Hepatocyte (in vitro differentiated cells): ENCODE results near the gene DGKZ.

Source experiments
- CTCF ChIP-seq: fragments of 200-600 bp; sonication (generic); IDR thresholded peaks from 2 replicates; pipeline ENCODE4 v1.5.1; 2016; ENCODE audit warnings: antibody characterized with exemption, mild to moderate bottlenecking; ENCODE audit not compliant: poor library complexity
- EZH2phosphoT487 ChIP-seq: fragments of 200-600 bp; sonication (generic); IDR thresholded peaks from one replicate; pipeline ENCODE4 v1.6.1; 2018; ENCODE audit warnings: antibody characterized with exemption, mild to moderate bottlenecking, low read depth, moderate library complexity; ENCODE audit not compliant: unreplicated experiment, severe bottlenecking

- TF ChIP-seq CTCF: no peak
- TF ChIP-seq EZH2phosphoT487: no peak
Observed at GRCh38 chr11:46374815-46375214, 27.6 kb downstream of the DGKZ start.
